GM18505 (cell line): ENCODE data around the gene BBS2.
"Not testable (repeated sequence)": the region's sequence is repeated elsewhere in the genome, so short reads cannot be mapped to it uniquely, and the experiment has no call there.

Experiments used
- ATAC-seq: cut with Tn5 transposase; IDR thresholded peaks from one replicate; pipeline ENCODE4 v1.9.1; 2021; ENCODE audit not compliant: unreplicated experiment
- POLR2A ChIP-seq: IDR thresholded peaks from 4 replicates; pipeline ENCODE4 v1.6.1; 2011; ENCODE audit warnings: borderline replicate concordance; ENCODE audit not compliant: insufficient read depth, insufficient read length; ENCODE audit errors: extremely low read depth

The BBS2 gene

DNA sequence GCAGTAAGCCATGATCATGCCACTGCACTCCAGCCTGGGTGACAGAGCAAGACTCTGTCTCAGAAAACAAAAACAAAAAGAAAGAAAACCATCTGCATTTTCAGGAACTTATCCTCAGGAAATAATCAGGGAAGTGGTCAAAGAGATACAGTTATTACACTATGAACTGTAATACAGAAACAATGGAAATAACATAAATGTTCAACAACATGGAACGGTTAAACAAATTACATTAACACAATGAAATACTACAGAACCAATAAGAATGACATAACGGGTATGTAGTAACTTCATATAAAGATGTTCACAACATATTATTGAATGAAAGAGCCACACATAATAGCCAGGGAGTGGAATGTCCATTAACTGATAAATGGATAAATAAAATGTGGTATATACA lies 6.7 kb downstream of the BBS2 start:
- TF ChIP-seq POLR2A: no peak
- ATAC-seq: no peak

DNA sequence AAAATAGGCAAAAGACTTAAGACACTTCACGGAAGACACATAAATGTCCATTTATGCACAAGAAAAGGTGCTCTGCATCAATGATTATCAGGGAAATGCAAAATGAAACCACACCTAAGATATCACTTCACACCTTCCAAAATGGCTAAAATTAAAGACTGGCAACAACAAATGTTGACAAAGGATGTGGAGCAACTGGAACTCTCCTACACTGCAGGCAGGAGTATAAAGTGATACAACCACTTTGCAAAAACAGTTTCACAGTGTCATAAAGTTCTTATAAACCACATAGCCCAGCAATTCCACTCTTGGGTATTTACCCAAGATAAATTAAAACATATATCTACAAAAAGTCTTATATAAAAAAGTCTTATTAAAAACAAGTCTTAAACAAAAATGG lies 7.8 kb downstream of the BBS2 start:
- ATAC-seq: no peak
- TF ChIP-seq POLR2A: no peak

- no peak for ATAC-seq
- TF ChIP-seq POLR2A: no peak
Measured at GRCh38 chr16:56510544-56510943, 9.3 kb downstream of the BBS2 start.

GRCh38 chr16:56506941-56507340 lies 12.9 kb downstream of the BBS2 start:
- no peak for TF ChIP-seq POLR2A
- no peak for ATAC-seq

- TF ChIP-seq POLR2A: no peak
- no peak for ATAC-seq
Measured at GRCh38 chr16:56505181-56505580, 14.6 kb downstream of the BBS2 start.

DNA sequence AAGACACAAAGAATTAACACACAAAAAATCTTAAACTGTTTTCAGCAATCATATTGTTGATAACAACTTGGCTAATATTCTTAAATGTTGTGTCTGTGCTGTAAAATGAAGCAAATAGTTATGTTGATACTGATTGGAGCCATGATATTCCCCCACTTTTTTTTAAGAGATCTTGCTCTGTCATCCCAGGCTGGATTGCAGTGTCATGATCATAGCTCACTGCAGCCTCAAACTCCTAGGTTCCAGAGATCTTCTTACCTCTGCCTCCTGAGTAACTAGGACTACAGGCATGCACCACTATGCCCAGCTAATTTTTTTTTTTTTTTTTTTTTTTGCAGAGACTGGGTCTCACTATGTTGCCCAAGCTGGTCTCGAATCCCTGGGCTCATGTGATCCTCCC lies 26.0 kb downstream of the BBS2 start:
- no peak for TF ChIP-seq POLR2A
- no peak for ATAC-seq

- ATAC-seq: no peak
- TF ChIP-seq POLR2A: no peak
Measured at GRCh38 chr16:56493126-56493525, 26.7 kb downstream of the BBS2 start.

DNA sequence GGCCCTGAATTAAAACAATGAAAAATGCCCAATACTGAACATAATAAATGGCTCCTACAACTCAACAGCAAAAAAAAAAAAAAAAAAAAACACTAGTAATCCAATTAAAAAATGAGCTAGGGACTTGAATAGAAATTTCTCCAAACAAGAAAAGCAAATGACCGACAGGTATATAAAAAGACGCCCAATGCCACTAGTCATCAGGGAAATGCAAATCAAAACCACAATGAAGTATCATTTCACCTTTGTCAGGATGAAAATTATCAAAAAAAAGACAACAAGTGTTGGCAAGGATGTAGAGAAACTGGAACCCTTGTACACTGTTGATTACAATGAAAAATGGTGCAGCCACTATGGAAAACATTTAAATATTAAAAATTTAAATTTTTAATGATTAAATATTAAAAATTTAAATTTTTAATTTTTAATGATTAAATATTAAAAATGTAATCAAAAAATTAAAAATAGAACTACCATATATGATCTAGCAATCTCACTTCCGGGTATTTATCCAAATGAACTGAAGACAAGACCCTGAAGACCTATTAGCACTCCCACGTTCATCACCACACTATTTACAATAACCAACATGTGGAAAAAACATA lies 28.1 kb downstream of the BBS2 start:
- ATAC-seq: no peak
- no peak for TF ChIP-seq POLR2A

- not testable (repeated sequence) for ATAC-seq
Measured at GRCh38 chr16:56488868-56489267, 31.0 kb downstream of the BBS2 start.

DNA sequence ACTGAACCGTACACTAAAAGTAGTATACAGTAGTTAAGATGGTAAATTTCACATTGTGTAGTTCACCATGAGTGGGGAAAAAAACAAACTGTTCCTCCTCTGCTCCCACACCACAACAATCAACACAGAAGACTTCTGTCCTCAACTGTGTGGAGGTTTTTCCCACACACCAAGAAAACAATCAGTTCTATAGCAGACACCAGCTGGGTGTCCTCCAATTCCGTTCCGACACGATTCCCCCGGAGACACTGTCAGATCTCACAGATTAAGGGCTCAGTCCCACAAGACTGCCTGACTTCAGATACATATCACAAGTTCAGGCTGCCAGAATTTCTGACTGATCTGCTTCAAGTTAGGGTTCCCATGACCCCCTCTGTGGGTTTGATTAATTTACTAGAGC lies 31.8 kb downstream of the BBS2 start:
- ATAC-seq: no peak

DNA sequence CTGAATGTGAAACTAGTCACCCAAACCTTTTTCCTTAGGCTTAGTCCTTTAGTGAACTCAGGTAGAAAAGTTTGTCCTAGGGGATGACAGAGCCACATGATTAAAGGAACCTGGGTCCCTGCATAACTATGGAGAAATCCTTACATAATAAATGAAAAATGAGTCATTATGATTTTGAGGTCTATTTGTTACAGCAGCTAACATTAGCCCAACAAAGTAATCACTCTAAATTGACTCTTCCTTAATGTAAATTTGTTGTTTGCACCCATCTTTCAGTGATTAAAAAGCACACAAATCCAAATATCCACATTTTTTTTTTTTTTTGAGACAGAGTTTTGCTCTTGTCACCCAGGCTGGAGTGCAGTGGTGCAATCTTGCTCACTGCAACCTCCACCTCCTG lies 36.4 kb downstream of the BBS2 start:
- no peak for ATAC-seq
- no peak for TF ChIP-seq POLR2A

More for the DNA sequence above, 31.8 kb downstream of the BBS2 start:
- no peak for TF ChIP-seq POLR2A

DNA sequence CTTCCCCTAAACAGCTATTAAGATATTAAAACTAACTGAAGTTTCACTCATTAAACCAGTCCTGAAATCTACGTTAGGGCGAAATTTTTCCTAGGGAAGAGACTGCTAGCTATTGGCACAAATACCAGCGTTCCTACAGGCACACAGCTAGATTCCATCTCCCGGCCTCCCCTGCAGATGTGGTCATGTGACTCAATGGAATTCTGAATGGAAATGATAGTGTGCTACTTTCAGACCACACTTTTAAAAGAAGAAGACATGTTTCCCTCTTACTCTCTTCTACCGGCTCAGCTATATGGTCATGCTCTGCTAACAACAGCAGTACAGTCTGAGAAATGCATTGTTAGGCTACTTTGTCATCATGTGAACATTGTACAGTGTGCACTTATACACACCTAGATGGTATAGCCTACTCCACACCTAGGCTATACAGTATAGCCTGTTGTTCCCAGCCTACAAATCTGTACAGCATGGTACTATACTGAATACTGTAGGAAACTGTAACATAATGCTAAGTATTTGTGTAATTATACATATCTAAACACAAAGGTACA lies 37.1 kb downstream of the BBS2 start:
- TF ChIP-seq POLR2A: no peak
- ATAC-seq: no peak

GRCh38 chr16:56481468-56482122 lies 38.2 kb downstream of the BBS2 start:
- no peak for ATAC-seq

GRCh38 chr16:56480776-56481467 lies 38.9 kb downstream of the BBS2 start:
- no peak for ATAC-seq
- TF ChIP-seq POLR2A: no peak

More at GRCh38 chr16:56481468-56482122, 38.2 kb downstream of the BBS2 start:
- no peak for TF ChIP-seq POLR2A
